CD4-positive, alpha-beta T cell (primary cell): ENCODE data around the gene FLNC. TPM values are rescaled to one million over a fixed set of nuclear protein-coding genes. Genes with fewer than 3 reads are reported as not detected.

ENCODE experiments used
- ATAC-seq: fragments of 200-7000 bp; cut with Tn5 transposase; one replicate; pipeline ENCODE4 v1.10.0; 2022; ENCODE audit warnings: mild to moderate bottlenecking; ENCODE audit not compliant: poor library complexity
- CTCF ChIA-PET: fragments of 350-600 bp; sonication (Branson Sonifier 250); formaldehyde crosslinking; loops from one replicate; lab custom pipeline; 2021; ENCODE audit warnings: antibody characterized with exemption, inconsistent platforms; lab: Charles Lee
- POLR2A ChIA-PET: fragments of 350-600 bp; sonication (Branson Sonifier 250); formaldehyde crosslinking; loops from one replicate; lab custom pipeline; 2021; ENCODE audit warnings: antibody characterized with exemption, inconsistent platforms; lab: Charles Lee
- DNase-seq, 14 experiments: peaks; one replicate each; pipeline ENCODE4 v3.0.0-alpha.2; 2013 to 2020; ENCODE audit warnings: mixed read lengths in 2 of 14
- H3K27ac ChIP-seq, 2 donors: one replicate each; pipeline versions ENCODE4 v1.5.1 to v1.7.0; 2013; ENCODE audit warnings: low read length in 2 of 2, low read depth in 1 of 2, mild to moderate bottlenecking in 1 of 2
- H3K27me3 ChIP-seq, 2 experiments: 1 replicate in 1 of 2; 2 replicates in 1 of 2; pipeline versions ENCODE4 v1.6.1 to v1.7.0; 2013; ENCODE audit warnings: low read length in 2 of 2, control low read depth in 1 of 2, mild to moderate bottlenecking in 1 of 2, moderate library complexity in 1 of 2; ENCODE audit not compliant: insufficient read depth in 2 of 2, control insufficient read depth in 1 of 2
- H3K36me3 ChIP-seq: one replicate; pipeline ENCODE4 v1.6.1; 2013; ENCODE audit warnings: low read length, control low read depth; ENCODE audit not compliant: insufficient read depth
- H3K4me1 ChIP-seq: one replicate; pipeline ENCODE4 v1.6.1; 2013; ENCODE audit warnings: low read length, control low read depth; ENCODE audit not compliant: insufficient read depth
- H3K4me3 ChIP-seq: one replicate; pipeline ENCODE4 v1.5.1; 2013; ENCODE audit warnings: mild to moderate bottlenecking, low read length, moderate library complexity
- H3K9me3 ChIP-seq, 2 experiments: 1 replicate in 1 of 2; 2 replicates in 1 of 2; pipeline versions ENCODE4 v1.6.1 to v1.7.0; 2013; ENCODE audit warnings: low read length in 2 of 2, mild to moderate bottlenecking in 2 of 2, control low read depth in 1 of 2, moderate library complexity in 1 of 2; ENCODE audit not compliant: control insufficient read depth in 1 of 2, insufficient read depth in 1 of 2
- H3K27ac Mint-ChIP-seq: one replicate; pipeline ENCODE4 v1.8.0; 2020; ENCODE audit warnings: mixed read lengths
- H3K27me3 Mint-ChIP-seq: one replicate; pipeline ENCODE4 v1.8.0; 2021; ENCODE audit warnings: mixed read lengths
- H3K36me3 Mint-ChIP-seq: one replicate; pipeline ENCODE4 v1.8.0; 2021; ENCODE audit warnings: low read depth, mixed read lengths
- H3K4me1 Mint-ChIP-seq: one replicate; pipeline ENCODE4 v1.8.0; 2021; ENCODE audit warnings: low read depth, mixed read lengths
- H3K4me3 Mint-ChIP-seq: one replicate; pipeline ENCODE4 v1.8.0; 2020; ENCODE audit warnings: mild to moderate bottlenecking, mixed read lengths
- H3K9me3 Mint-ChIP-seq: one replicate; pipeline ENCODE4 v1.8.0; 2020; ENCODE audit warnings: mixed read lengths
- intact Hi-C, 2 experiments: fragments of 100-400 bp; cut with DNase I in 1 of 2; cut with micrococcal nuclease in 1 of 2; formaldehyde crosslinking; loops; one replicate each; pipeline versions ENCODE4 v1.15.1 to v1.9.0; 2023 to 2025; cut with DNase I, micrococcal nuclease
- total RNA-seq, 174 experiments: library from RNA in 2 of 174; stranded (reverse) in 2 of 174; gene quantifications; one replicate each; pipeline ENCODE4 v1.2.3 and lab custom pipeline; 2021 to 2026
- TF ChIP-seq, protein P1 (sequence below): fragments of 200-600 bp; IDR thresholded peaks from one replicate; pipeline ENCODE4 v1.8.0; 2022; ENCODE audit warnings: antibody characterized with exemption, mild to moderate bottlenecking

FLNC gene
- total RNA-seq, 2 experiments from 2014 or later, result 0.06 to 0.08 TPM

- no peak overlapping the region for H3K27ac Mint-ChIP-seq
- H3K4me1 Mint-ChIP-seq, result peaks cover 27% of the 10 kb centered on the region
- POLR2A ChIA-PET, result no interaction called here
- H3K36me3 ChIP-seq, result peaks cover 9% of the 10 kb centered on the region
- peaks cover 27% of the 10 kb centered on the region for H3K4me1 ChIP-seq
- ATAC-seq, result no peak
- no peaks in the 10 kb centered on the region for H3K27me3 ChIP-seq
- DNase-seq, result no peak
- H3K9me3 ChIP-seq, result no peaks in the 10 kb centered on the region
- H3K27me3 Mint-ChIP-seq, result no peaks in the 10 kb centered on the region
- H3K36me3 Mint-ChIP-seq, result peaks cover 12% of the 10 kb centered on the region
- TF ChIP-seq, protein P1, sequence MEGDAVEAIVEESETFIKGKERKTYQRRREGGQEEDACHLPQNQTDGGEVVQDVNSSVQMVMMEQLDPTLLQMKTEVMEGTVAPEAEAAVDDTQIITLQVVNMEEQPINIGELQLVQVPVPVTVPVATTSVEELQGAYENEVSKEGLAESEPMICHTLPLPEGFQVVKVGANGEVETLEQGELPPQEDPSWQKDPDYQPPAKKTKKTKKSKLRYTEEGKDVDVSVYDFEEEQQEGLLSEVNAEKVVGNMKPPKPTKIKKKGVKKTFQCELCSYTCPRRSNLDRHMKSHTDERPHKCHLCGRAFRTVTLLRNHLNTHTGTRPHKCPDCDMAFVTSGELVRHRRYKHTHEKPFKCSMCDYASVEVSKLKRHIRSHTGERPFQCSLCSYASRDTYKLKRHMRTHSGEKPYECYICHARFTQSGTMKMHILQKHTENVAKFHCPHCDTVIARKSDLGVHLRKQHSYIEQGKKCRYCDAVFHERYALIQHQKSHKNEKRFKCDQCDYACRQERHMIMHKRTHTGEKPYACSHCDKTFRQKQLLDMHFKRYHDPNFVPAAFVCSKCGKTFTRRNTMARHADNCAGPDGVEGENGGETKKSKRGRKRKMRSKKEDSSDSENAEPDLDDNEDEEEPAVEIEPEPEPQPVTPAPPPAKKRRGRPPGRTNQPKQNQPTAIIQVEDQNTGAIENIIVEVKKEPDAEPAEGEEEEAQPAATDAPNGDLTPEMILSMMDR, result no peak
- CTCF ChIA-PET, result interaction anchor here (1.2 to 1.5 kb wide), 2 partner anchors 18 to 23 kb away, joined by 4 to 6 read pairs; no protein-coding TSS in a partner anchor
- intact Hi-C loops, result loop anchor here in 1 of 2 experiments (5.0 to 10.0 kb wide), 3 partner anchors 123 to 1208 kb away; partner anchors contain the start of genes CALU, SND1 and STRIP2
- H3K4me3 Mint-ChIP-seq, result peak overlapping the region; percentile 7
- H3K27ac ChIP-seq, result no peak overlapping the region
- no peak overlapping the region for H3K4me3 ChIP-seq
- no peaks in the 10 kb centered on the region for H3K9me3 Mint-ChIP-seq
Measured at GRCh38 chr7:128860158-128861073, 30.2 kb downstream of the FLNC start.

DNA sequence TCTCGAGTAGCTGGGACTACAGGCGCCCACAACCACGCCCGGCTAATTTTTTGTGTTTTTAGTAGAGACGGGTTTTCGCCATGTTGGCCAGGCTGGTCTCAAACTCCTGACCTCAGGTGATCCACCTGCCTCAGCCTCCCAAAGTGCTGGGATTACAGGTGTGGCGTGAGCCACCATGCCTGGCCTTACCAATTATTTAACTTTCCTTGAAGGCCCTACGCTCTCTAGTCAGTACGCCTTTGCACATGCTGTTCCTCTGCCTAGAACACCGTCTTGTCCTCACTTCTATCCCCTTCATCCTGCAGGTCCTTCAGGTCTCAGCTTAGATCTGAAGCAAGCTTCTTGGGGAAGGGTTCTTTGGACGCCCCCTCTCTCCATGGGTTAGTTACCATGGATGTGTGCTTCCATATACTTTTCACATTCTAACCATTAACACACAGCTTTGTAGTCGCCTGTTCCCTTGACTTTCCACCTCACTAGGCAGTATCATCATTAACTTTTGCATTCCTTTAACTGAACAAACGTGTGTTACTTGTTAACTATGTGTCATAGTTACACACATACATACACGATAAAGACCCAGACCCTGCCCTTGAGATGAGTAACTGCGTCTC is 31.9 kb downstream of the FLNC start:
- Histone ChIP-seq H3K27me3 (no peaks in the 10 kb centered on the region), H3K4me3 (peak overlapping the region; percentile 87), H3K9me3 (no peaks in the 10 kb centered on the region), H3K4me1 (peaks cover 27% of the 10 kb centered on the region), H3K27ac (peak overlapping the region in 1 of 2 donors; percentile 62), H3K36me3 (peaks cover 15% of the 10 kb centered on the region)
- ATAC-seq (no peak), DNase-seq (no peak)
- intact Hi-C loops, result loop anchor here (2.0 to 10.0 kb wide), 5 partner anchors 21 to 1210 kb away; partner anchors contain the start of genes CALU (in 1 of the 2), CCDC136 (in 1 of the 2), SND1 (in 1 of the 2) and STRIP2 (in 1 of the 2)
- peaks cover 17% of the 10 kb centered on the region for H3K36me3 Mint-ChIP-seq
- H3K27ac Mint-ChIP-seq, result peak overlapping the region; percentile 81
- POLR2A ChIA-PET, result interaction anchor here (1.0 to 2.1 kb wide), 6 partner anchors 19 to 302 kb away, joined by 3 to 10 read pairs (median 4); partner anchors contain the start of gene CALU
- CTCF ChIA-PET, result interaction anchor here (0.9 to 3.8 kb wide), 3 partner anchors 20 to 229 kb away, joined by 3 to 45 read pairs (median 4); no protein-coding TSS in a partner anchor
- TF ChIP-seq, protein P1, result no peak
- H3K4me3 Mint-ChIP-seq, result peak overlapping the region; percentile 99
- H3K9me3 Mint-ChIP-seq, result no peaks in the 10 kb centered on the region
- H3K4me1 Mint-ChIP-seq, result peaks cover 37% of the 10 kb centered on the region
- H3K27me3 Mint-ChIP-seq, result no peaks in the 10 kb centered on the region
